HCT116 (cell line): ENCODE measurements around the gene SSBP1. TPM values are rescaled to one million over a fixed set of nuclear protein-coding genes. Genes with fewer than 3 reads are reported as not detected.

Source experiments
- total RNA-seq: library from RNA; stranded (reverse); gene quantifications from one replicate; pipeline ENCODE4 v1.2.1, GENCODE V29; 2021; ENCODE audit not compliant: unreplicated experiment

The SSBP1 gene
- total RNA-seq, 1 experiment from 2014 or later, result 171 TPM

Other genes starting within 250 kb of the SSBP1 start
- gene AGK, start 186.9 kb upstream of the SSBP1 start, total RNA-seq, result 36.3 TPM
- 23.4 TPM for gene DENND11, start 36.2 kb upstream of the SSBP1 start, total RNA-seq
- gene WEE2, start 30.0 kb upstream of the SSBP1 start, total RNA-seq, result not detected
- 1.4 TPM for gene TAS2R3, start 25.7 kb downstream of the SSBP1 start, total RNA-seq
- 1.2 TPM for gene TAS2R4, start 38.3 kb downstream of the SSBP1 start, total RNA-seq
- 1.7 TPM for gene TAS2R5, start 51.9 kb downstream of the SSBP1 start, total RNA-seq
- not detected for gene PRSS37, start 103.1 kb downstream of the SSBP1 start, total RNA-seq
- gene OR9A4, start 178.0 kb downstream of the SSBP1 start, total RNA-seq, result not detected
- 0.32 TPM for gene CLEC5A, start 208.6 kb downstream of the SSBP1 start, total RNA-seq
- gene TAS2R38, start 235.4 kb downstream of the SSBP1 start, total RNA-seq, result not detected